Trophoblast cell (in vitro differentiated cells and primary cell): ENCODE results near the gene AIPL1.

Experiments used
- DNase-seq, 2 donors: peaks; one replicate each; pipeline ENCODE4 v3.0.0-alpha.2; 2016
- H2AFZ ChIP-seq: 2 replicates; pipeline ENCODE4 v1.6.1; 2013; ENCODE audit warnings: low read length, moderate library complexity, mild to moderate bottlenecking; ENCODE audit not compliant: insufficient read depth, poor library complexity
- H2AK5ac ChIP-seq: 2 replicates; pipeline ENCODE4 v1.6.1; 2013; ENCODE audit warnings: mild to moderate bottlenecking, low read length
- H2BK120ac ChIP-seq: 2 replicates; pipeline ENCODE4 v1.6.1; 2013; ENCODE audit warnings: low read length, mild to moderate bottlenecking, moderate library complexity; ENCODE audit not compliant: insufficient read depth, poor library complexity
- H2BK12ac ChIP-seq: 2 replicates; pipeline ENCODE4 v1.6.1; 2013; ENCODE audit warnings: mild to moderate bottlenecking, low read length, moderate library complexity
- H2BK5ac ChIP-seq: 2 replicates; pipeline ENCODE4 v1.6.1; 2013; ENCODE audit warnings: low read length, low read depth, moderate library complexity, mild to moderate bottlenecking; ENCODE audit not compliant: poor library complexity
- H3K14ac ChIP-seq: 2 replicates; pipeline ENCODE4 v1.6.1; 2013; ENCODE audit warnings: mild to moderate bottlenecking, low read length
- H3K18ac ChIP-seq: 2 replicates; pipeline ENCODE4 v1.6.1; 2013; ENCODE audit warnings: mild to moderate bottlenecking, low read length
- H3K23ac ChIP-seq: 2 replicates; pipeline ENCODE4 v1.6.1; 2013; ENCODE audit warnings: low read length
- H3K27ac ChIP-seq: 2 replicates; pipeline ENCODE4 v1.5.1; 2013; ENCODE audit warnings: low read depth, mild to moderate bottlenecking, inconsistent platforms, low read length, moderate library complexity
- H3K27me3 ChIP-seq: 2 replicates; pipeline ENCODE4 v1.6.1; 2013; ENCODE audit warnings: inconsistent platforms, mild to moderate bottlenecking, low read length, moderate library complexity; ENCODE audit not compliant: insufficient read depth
- H3K36me3 ChIP-seq, 2 experiments: 1 replicate in 1 of 2; 2 replicates in 1 of 2; pipeline ENCODE4 v1.6.1; 2013; ENCODE audit warnings: low read length in 2 of 2, mild to moderate bottlenecking in 2 of 2, moderate library complexity in 1 of 2; ENCODE audit not compliant: insufficient read depth in 2 of 2, control insufficient read depth in 1 of 2
- H3K4ac ChIP-seq: 2 replicates; pipeline ENCODE4 v1.6.1; 2013; ENCODE audit warnings: low read depth, mild to moderate bottlenecking, low read length, moderate library complexity
- H3K4me1 ChIP-seq, 2 experiments: 1 replicate in 1 of 2; 2 replicates in 1 of 2; pipeline ENCODE4 v1.6.1; 2013; ENCODE audit warnings: low read length in 2 of 2, mild to moderate bottlenecking in 2 of 2, moderate library complexity in 1 of 2; ENCODE audit not compliant: insufficient read depth in 2 of 2, control insufficient read depth in 1 of 2
- H3K4me2 ChIP-seq: 2 replicates; pipeline ENCODE4 v1.6.1; 2013; ENCODE audit warnings: inconsistent platforms, mild to moderate bottlenecking, low read length, moderate library complexity
- H3K4me3 ChIP-seq: 2 replicates; pipeline ENCODE4 v1.5.1; 2013; ENCODE audit warnings: mild to moderate bottlenecking, low read depth, low read length, inconsistent platforms
- H3K79me1 ChIP-seq: one replicate; pipeline ENCODE4 v1.6.1; 2013; ENCODE audit warnings: low read length
- H3K79me2 ChIP-seq: 2 replicates; pipeline ENCODE4 v1.6.1; 2013; ENCODE audit warnings: low read length, mild to moderate bottlenecking; ENCODE audit not compliant: control insufficient read depth, insufficient read depth, poor library complexity
- H3K9ac ChIP-seq: 2 replicates; pipeline ENCODE4 v1.6.1; 2013; ENCODE audit warnings: mild to moderate bottlenecking, low read length
- H3K9me3 ChIP-seq: 2 replicates; pipeline ENCODE4 v1.6.1; 2013; ENCODE audit warnings: low read depth, mild to moderate bottlenecking, control low read depth, inconsistent platforms, low read length; ENCODE audit not compliant: insufficient read depth
- H4K12ac ChIP-seq: 2 replicates; pipeline ENCODE4 v1.6.1; 2013; ENCODE audit warnings: low read depth, mild to moderate bottlenecking, low read length, moderate library complexity
- H4K8ac ChIP-seq: 2 replicates; pipeline ENCODE4 v1.6.1; 2013; ENCODE audit warnings: low read depth, mild to moderate bottlenecking, low read length, moderate library complexity
- H4K91ac ChIP-seq: one replicate; pipeline ENCODE4 v1.6.1; 2013; ENCODE audit warnings: low read depth, mild to moderate bottlenecking, low read length, moderate library complexity
- WGBS: extraction: QIAGEN DNeasy Blood & Tissue Kit; methylation state at CpG from one replicate; pipeline ENCODE4 v1.1.7; 2013; ENCODE audit warnings: missing lambda C conversion rate; ENCODE audit not compliant: insufficient read length, insufficient coverage; ENCODE audit errors: extremely low coverage; 5-methylcytosine and 5-hydroxymethylcytosine counted together

The AIPL1 gene

GRCh38 chr17:6465206-6466003 is 30.5 kb upstream of the AIPL1 start:
- Histone ChIP-seq H3K9me3 (peaks cover 2% of the 10 kb centered on the region), H2AK5ac (no peak overlapping the region), H4K8ac (no peak overlapping the region), H3K9ac (no peak overlapping the region), H3K23ac (no peak overlapping the region), H2BK5ac (no peak overlapping the region), H4K12ac (no peak overlapping the region), H2AFZ (no peak overlapping the region), H3K27ac (no peak overlapping the region), H3K4me3 (no peak overlapping the region), H3K79me2 (no peaks in the 10 kb centered on the region), H3K14ac (no peak overlapping the region), H3K4me2 (no peak overlapping the region), H2BK12ac (no peak overlapping the region), H3K36me3 (no peaks in the 10 kb centered on the region), H3K27me3 (no peaks in the 10 kb centered on the region), H3K79me1 (no peaks in the 10 kb centered on the region), H2BK120ac (no peak overlapping the region), H4K91ac (no peak overlapping the region), H3K18ac (no peak overlapping the region), H3K4me1 (no peaks in the 10 kb centered on the region), H3K4ac (no peak overlapping the region)
- no peak for DNase-seq
- WGBS: no CpG with 5 or more reads among the region's 19 CpGs

GRCh38 chr17:6464446-6465041 is 29.6 kb upstream of the AIPL1 start:
- Histone ChIP-seq H2BK120ac (no peak overlapping the region), H3K9me3 (peaks cover 2% of the 10 kb centered on the region), H2BK12ac (no peak overlapping the region), H3K4me2 (no peak overlapping the region), H3K23ac (no peak overlapping the region), H4K12ac (no peak overlapping the region), H3K4me3 (no peak overlapping the region), H2AK5ac (no peak overlapping the region), H3K27me3 (no peaks in the 10 kb centered on the region), H3K4ac (no peak overlapping the region), H3K27ac (no peak overlapping the region), H2AFZ (no peak overlapping the region), H4K8ac (no peak overlapping the region), H3K79me2 (no peaks in the 10 kb centered on the region), H3K4me1 (no peaks in the 10 kb centered on the region), H4K91ac (no peak overlapping the region), H3K9ac (no peak overlapping the region), H3K36me3 (no peaks in the 10 kb centered on the region), H3K18ac (no peak overlapping the region), H2BK5ac (no peak overlapping the region), H3K79me1 (no peaks in the 10 kb centered on the region), H3K14ac (no peak overlapping the region)
- WGBS: no CpG with 5 or more reads among the region's 14 CpGs
- no peak for DNase-seq

- no peak overlapping the region for H3K18ac ChIP-seq
- no CpG with 5 or more reads among the region's 24 CpGs for WGBS
These were observed 28.9 kb upstream of the AIPL1 start for GRCh38 chr17:6463616-6464445.

GRCh38 chr17:6462692-6463091 is 27.8 kb upstream of the AIPL1 start:
- Histone ChIP-seq H3K9me3 (peaks cover 2% of the 10 kb centered on the region), H3K4me3 (no peak overlapping the region), H3K4me2 (no peak overlapping the region), H2BK12ac (no peak overlapping the region), H4K91ac (no peak overlapping the region), H3K79me1 (no peaks in the 10 kb centered on the region), H3K27ac (no peak overlapping the region), H4K12ac (no peak overlapping the region), H3K4ac (no peak overlapping the region), H3K36me3 (no peaks in the 10 kb centered on the region), H2BK5ac (no peak overlapping the region), H2AFZ (no peak overlapping the region), H3K18ac (no peak overlapping the region), H3K79me2 (no peaks in the 10 kb centered on the region), H3K4me1 (no peaks in the 10 kb centered on the region), H4K8ac (no peak overlapping the region), H3K9ac (no peak overlapping the region), H3K23ac (no peak overlapping the region), H2AK5ac (no peak overlapping the region), H3K14ac (no peak overlapping the region), H2BK120ac (no peak overlapping the region), H3K27me3 (no peaks in the 10 kb centered on the region)
- WGBS: no CpG with 5 or more reads among the region's 2 CpGs
- DNase-seq: no peak

More at GRCh38 chr17:6463616-6464445, 28.9 kb upstream of the AIPL1 start:
- H2AFZ ChIP-seq: no peak overlapping the region
- no peak overlapping the region for H3K4me3 ChIP-seq
- H3K14ac ChIP-seq: no peak overlapping the region
- H3K9ac ChIP-seq: peak overlapping the region; percentile 29
- no peak overlapping the region for H3K4me2 ChIP-seq
- H3K4me1 ChIP-seq: no peaks in the 10 kb centered on the region
- peaks cover 2% of the 10 kb centered on the region for H3K9me3 ChIP-seq
- H3K36me3 ChIP-seq: no peaks in the 10 kb centered on the region
- H3K79me1 ChIP-seq: no peaks in the 10 kb centered on the region
- H4K91ac ChIP-seq: no peak overlapping the region
- H2BK12ac ChIP-seq: no peak overlapping the region
- no peaks in the 10 kb centered on the region for H3K27me3 ChIP-seq
- no peak overlapping the region for H2AK5ac ChIP-seq
- DNase-seq: no peak
- no peak overlapping the region for H2BK120ac ChIP-seq
- H3K27ac ChIP-seq: no peak overlapping the region
- no peak overlapping the region for H2BK5ac ChIP-seq
- H4K8ac ChIP-seq: no peak overlapping the region
- H4K12ac ChIP-seq: no peak overlapping the region
- H3K4ac ChIP-seq: no peak overlapping the region
- H3K79me2 ChIP-seq: no peaks in the 10 kb centered on the region
- no peak overlapping the region for H3K23ac ChIP-seq
